Measurements from ENCODE around the gene GSG1L.
"Not testable (repeated sequence)": the region's sequence is repeated elsewhere in the genome, so short reads cannot be mapped to it uniquely, and the experiment has no call there.

The GSG1L gene

DNA sequence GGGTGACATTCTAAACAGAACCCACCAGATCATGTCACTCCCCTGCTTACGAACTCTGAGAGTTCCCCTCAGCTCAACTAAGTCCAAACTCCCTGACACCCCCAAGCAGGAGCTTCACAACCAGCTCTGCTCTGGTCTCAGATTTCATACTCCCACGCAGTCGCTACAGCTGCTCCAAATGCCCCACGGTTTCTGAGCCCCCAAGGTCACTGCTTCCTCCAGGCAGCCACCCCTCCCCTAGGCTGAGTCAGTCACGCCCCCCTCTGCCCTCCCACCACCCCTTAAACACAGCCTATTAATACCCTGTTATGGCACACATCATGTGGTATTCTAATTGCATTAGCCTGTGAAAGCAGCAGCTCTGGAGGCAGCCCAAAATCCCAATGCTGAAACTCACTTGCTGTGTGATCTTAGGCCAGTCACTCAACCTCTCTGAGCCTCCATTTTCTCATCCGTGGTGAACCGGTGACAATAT, 51.5 kb downstream of the GSG1L start:
- DNase-seq: no peak

DNA sequence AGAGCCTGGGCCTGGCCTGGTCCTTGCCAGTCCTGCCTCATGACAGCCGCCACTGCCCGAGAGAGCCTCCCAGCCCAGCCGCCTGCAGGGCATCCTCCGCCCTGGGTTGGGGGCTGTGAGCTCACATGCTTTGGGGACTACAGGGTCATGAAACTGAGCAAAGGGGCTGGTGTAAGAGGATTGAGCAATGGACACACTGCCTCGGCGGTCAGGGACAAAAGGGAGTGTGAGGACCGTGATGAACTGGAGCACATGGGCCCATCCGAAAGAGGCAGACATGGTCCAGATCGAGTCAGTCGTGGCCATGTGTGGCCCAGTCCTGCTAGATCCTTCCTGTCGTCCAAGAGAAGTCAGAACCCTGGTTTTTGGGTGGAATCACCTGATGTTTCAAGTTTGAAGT, 52.3 kb downstream of the GSG1L start:
- DNase-seq: no peak

DNA sequence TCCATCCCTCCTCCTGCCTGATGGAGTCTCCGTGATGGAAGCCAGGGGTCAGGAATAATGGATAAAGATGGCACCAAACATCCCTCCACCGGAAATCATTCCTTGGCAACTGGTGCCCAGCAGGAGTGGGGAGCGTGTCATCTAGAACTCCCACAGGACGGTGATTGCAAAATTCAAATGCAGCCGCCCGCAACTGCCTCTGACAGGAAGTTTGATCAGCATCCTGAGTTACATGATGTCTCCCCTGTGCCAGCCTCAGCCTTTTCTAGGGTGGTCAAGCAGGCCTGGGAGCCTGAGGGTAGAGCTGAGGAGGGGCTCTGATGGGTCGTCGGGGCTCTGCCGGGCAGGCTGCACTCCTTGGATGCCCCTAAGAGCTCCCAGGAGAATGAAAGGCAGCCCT, 52.8 kb downstream of the GSG1L start:
- no peak for DNase-seq

DNA sequence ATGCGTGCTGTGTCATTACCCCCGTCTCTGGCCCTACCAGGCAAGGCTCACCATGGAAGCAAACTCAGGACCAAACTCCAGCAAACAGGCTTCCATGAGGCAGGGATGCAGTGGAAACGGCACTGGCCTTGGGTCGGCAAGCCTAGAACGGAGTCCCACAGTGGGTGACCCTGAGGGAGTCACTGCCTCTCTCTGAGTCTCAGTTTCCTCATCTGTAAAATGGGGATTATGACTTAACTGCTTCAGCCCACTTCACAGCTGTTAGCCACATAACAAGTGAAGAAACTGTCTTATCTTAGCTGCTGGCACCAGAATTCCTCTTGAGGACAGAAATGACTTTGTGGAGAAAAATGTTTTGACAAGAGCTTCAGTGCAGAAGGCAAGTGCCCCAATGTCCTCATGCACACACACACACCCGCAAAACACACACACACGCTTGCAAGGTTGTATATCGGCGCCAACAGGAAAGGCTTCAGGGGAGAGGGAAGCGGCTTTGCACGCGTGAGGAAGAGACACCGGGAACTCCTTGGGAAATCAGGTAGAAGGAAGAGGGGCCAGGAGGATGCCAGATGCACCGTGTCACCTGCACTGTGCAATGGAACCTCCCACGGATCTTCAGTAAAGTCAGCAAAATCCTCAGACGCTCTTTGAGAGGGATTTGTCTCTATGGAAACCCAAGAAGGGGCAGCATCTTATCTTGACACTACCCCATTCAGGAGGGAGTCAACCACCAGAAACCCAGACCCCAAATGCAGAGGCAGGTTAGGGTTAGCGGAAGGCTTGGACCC, 53.7 kb downstream of the GSG1L start:
- no peak for DNase-seq

DNA sequence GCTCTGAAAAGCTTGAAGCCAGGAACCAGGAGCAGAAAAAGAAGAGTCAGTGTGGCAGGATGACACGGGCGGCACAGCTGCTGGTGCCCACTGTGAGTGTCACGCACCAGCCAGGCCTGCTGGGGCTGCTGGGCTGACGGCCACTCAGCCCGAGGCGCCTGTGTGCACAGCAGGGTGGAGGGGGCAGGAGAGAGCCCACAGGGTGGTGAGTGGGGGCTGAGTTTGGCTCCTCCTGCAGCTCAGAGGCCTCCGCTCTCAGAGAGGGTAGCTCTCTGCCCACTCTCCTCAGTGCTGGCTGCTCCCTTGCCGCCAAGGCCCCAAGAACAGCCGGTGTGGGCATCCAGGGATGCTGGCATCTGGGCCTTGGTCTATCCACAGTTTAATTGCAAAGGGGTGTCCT, 59.6 kb downstream of the GSG1L start:
- no peak for DNase-seq

- DNase-seq: no peak
Observed at GRCh38 chr16:28003021-28003865, 60.3 kb downstream of the GSG1L start.

DNA sequence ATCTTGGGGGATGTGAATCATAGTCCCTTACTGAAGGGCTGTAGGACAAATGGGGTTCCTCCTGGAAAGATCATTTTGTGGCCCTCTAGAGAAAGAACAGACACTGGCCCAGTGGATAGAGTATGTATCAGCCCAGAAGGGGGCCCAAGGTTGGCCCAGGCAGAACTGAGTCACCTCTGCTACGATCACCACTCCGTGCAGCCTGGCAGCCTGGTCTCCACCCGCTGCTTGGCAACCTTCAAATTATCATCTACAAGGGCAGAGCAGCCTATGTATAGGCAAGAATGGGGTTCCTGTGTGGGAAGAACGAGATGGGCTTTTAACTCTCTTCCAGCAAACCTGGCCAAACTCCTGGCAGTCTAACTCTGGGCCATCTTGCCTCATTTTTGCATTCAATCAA, 61.9 kb downstream of the GSG1L start:
- DNase-seq: no peak

DNA sequence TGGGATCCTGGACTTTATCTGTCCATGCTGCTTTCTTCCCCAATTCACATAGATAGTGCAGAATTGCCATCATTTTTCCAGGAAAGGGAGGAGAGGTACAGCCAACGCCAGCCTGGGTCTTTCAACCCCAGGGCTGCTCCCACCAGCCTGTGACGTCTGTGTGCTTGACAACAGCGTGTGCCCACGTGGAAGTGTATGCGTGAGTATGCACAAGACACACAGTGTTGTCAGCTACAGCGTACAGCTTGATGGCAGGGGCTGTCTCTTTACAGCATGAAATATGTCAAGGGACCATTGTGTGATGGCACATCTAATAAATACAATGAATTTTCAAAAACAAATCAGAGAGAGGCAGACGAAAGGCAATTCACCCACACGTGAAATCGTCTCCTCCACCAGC, 62.3 kb downstream of the GSG1L start:
- no peak for DNase-seq

DNA sequence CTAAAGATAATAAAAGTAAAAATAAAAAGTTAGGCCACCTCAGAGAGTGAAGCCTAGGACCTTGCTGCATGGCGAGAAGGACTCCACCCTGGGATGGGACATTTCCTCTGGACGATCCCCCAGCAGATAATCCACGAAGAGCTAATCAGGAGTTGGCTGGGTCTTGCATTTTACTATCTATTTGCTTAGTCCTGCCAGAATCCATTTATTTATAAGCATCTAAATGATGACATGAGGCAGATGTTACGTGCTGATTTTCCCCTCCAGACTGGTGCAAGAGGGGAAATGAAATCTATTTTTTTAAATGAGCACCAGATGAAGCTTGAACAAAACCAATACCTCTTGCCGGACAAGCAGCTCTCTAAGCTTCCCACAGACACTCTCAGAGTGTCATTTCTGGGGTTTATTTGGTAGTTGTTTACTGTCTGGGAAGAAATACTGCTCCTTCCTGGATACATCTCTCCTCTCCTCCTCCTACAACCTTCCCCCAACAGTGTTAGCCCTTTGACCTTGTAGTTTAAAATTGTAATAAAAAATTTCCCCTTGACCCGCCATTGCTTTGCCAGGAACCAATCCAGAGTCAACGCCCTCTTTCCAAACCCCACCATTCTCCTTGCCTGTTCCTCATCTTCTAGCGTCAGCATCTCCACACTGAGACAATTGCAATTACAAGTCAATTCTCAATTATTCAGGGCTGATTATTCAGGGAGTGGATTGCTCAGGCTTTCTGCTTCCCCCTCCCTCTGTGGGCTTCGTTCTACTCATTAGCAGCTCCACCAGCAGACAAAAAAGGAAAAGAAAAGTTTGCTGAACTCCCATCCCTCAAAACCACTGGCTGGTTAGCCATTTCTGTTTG, 63.0 kb downstream of the GSG1L start:
- DNase-seq: no peak

DNA sequence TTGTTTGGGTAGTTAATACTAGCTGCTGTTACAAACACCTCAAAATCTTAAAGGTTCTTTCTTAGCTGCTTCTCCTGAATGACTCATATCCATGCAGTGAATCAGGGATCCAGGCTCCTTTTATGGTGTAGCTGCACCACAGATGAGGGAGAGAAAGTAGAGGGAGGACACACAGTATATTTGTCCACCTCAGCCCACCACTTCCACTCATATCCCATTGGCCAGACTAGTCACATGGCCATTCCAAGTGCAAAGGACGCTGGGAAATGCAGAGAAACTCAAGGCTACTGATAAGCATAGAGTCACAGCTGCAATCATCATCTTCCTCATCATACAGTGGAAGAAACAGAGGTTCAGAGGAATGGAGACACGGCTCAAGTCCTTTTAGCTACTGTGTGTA, 63.8 kb downstream of the GSG1L start:
- DNase-seq: no peak

DNA sequence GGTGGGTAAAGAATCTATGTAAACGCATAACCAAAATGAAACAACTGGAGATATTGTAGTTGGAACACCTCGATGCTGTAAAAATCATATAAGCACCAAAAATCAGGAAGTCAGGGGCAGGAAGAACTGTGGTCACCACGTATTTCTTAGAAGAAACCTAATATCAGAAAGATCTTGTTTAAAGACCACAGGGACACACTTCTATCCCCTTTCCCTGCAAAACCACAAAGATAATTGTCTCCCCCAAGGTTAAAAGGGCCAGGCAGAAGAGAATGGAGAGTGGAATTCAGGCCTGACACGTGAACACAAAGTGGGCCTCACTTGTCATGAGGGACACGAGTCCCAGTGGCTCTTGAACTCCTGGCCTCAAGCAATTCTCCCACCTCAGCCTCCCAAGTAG, 68.1 kb downstream of the GSG1L start:
- no peak for DNase-seq

DNA sequence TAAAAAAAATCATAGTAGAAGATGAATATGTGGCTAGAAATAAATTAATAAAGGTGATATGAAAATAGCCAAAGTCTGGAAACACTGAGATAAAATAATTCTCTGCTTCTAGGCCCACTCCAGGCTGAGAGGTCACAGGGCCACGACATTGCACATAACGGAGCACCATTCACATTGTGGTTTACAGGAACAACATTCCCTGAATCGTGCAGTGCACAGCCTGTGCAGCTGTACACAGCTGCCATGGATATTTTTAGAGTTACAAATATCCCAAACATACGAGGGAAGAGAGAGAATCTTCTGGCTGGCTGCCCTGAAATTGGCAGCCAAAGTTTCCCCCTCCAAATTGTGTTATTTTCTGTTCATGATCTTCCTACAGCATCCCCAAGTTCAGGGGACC, 68.8 kb downstream of the GSG1L start:
- no peak for DNase-seq

DNA sequence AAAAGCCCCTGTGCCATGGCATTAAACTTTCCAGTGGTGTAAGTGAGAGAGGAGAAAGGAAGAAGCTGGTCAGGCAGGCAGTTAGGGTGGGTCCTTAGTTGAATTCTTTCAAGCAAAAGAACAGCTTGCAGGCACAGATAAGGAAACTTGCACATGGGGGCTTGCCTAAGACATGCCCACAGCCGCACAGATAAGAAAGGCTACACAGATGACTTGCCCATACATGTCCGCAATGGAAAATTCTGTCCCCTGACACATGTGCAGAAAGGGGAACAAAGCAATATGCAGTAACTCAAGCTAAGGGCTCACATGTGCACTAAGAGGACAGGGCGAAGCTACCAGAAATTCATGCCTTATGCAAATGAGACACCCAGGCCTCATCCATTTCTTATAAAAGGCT, 69.9 kb downstream of the GSG1L start:
- DNase-seq: no peak

- DNase-seq: no peak
Observed at GRCh38 chr16:27991876-27992275, 71.6 kb downstream of the GSG1L start.

DNA sequence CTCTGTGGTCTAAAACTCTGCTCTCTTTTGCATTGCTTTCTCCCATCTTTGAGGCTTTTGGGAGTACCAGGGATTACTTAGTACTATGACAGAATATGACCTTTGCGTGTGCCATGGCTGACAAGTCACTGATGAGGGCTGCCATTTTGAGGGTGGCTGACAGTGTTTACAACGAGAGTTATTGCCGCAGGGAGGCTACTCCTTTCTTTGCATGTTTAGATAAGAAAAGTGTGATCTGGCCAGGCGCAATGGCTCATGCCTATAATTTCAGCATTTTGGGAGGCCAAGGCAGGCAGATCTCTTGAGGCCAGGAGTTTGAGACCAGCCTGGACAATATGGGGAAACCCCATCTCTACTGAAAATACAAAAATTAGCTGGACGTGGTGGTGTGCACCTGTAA, 77.5 kb downstream of the GSG1L start:
- no peak for DNase-seq

- DNase-seq: no peak
Observed at GRCh38 chr16:27984121-27984520, 79.4 kb downstream of the GSG1L start.

DNA sequence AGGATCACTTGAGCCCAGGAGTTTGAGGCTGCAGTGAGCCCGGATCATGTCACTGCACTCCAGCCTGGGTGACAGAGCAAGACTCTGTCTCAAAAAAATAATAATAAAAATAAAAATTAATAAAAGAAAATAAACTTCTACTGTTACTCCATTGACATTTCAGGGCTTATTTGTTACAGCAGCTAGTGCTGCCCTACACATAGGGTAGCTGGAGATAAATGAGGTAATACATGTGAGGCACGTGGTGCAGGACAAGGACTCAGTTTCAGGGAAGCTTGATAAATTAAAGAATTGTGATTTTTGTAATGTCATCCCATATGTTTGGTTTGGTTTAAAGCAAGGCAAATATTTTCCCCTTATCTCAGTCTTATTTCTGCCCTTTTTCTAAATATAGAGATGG, 80.3 kb downstream of the GSG1L start:
- no peak for DNase-seq

DNA sequence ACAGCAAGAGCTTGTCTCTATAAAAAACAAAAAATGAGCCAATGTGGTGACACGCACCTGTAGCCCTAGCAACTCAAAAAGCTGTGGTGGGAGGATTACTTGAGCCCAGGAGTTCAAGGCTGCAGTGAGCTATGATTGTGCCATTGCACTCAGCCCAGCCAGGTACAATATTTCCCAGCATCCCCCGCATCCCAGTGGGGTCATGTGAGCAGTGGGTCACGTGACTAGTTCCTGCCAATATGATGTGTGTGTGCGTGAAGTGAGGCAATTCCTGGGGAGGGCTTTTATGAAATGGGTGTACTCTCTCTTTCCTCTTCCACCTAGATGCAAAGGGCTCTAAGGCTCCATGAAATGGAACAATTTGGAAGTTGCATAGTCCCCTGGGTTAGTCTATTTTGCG, 81.3 kb downstream of the GSG1L start:
- no peak for DNase-seq

DNA sequence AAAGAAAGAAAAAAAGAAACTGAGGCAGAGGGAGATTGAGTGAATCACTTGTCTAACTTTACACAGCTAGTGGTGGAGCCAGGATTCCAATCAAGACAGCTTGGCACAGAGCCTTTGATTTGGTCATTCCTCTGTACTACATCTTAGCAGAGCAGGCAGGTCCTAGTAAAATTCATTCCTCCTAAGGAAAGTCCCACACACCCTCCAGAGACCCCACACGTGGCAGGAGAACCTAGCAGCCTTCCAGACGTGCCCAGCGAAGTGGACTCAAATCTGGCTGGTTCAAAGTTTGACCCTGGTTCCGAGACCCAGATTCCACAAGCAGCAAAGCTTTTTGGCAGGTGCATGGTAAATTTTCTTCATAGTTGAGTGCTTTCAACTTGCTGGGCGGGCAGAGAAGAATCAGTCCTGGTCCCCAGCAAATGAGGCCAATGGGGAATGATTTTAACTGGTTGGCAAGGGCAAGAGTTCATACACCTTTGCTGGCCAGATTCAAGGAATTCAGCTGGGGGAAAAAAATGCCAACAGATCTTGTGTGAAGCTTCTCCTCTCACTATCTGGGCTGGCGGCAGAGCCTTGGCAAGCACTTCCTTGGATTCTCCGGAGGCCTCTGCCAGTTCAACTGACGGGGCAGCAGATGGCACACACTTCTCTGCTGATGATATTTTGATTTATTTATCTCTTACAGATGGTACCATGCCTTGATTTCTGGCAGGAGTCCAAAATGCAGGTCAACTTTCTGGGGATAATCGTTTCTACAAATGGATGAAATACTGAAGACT, 82.4 kb downstream of the GSG1L start:
- DNase-seq: no peak

- DNase-seq: no peak
Observed at GRCh38 chr16:27980076-27980775, 83.3 kb downstream of the GSG1L start.

- DNase-seq: not testable (repeated sequence)
Observed at GRCh38 chr16:27979668-27980067, 83.8 kb downstream of the GSG1L start.

DNA sequence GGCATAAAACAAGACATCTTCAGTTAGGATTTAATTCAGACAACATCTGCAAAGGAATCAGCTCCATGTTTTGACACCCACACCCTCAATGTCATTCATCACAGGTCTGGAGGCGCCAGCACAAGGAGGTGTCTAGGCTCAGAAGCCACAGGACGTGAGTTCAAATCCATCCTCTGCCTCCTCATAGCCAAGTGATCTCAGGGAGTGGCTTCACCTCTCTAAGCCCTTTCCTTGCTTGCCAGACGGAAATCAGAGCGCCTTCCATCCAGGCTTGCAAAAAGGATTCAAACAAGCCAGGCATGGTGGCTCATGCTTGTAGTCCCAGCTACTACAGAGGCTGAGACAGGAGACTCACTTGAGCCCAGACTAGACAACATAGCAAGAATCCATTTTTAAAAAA, 84.6 kb downstream of the GSG1L start:
- DNase-seq: no peak
